ENCODE results near the gene ORM1. TPM values are rescaled to one million over a fixed set of nuclear protein-coding genes. Genes with fewer than 3 reads are reported as not detected.
A peak's percentile ranks its signal among the peaks of the same experiment; 100 is the strongest.

Gene ORM1
- polyA plus RNA-seq, 3 donors = 2.2 to 4.9 (median 2.8) TPM

DNA sequence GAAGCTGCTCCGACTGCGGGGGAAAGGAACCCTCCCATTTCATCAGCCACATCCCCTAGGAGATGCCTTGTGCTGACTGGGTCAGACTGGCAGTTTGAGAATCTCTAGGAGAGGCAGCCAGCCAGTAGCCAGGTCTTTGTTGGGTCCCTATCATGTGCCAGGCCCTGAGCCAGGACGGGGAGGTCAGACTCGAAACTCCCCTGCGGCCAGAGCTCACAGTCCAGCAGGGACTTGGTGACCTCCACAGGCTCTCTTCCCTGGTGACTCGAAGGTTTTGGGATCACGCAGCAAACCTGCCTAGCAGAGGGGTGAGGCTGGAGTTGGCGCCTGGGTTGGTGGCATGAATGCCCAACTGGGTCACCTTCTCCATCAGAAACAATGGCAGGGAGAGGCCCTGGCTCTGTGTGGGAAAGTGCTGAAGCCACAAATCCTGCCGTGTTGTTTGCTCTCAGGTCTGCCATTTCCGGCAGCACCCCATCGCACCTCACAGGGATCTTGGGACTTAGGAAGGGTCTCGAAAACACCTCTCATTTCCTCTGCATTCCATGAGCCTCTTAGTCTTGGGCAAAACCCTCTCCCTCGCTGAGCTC lies 14.4 kb upstream of the ORM1 start:
- Mint-ChIP-seq H3K27ac (no peak overlapping the region), H3K36me3 (no peaks in the 10 kb centered on the region), H3K4me1 (peaks cover 4% of the 10 kb centered on the region), H3K27me3 (ENCODE audit: low read depth in 3 of 3) (peaks cover 2 to 6% (median 3%) of the 10 kb centered on the region in 3 donors), H3K4me3 (no peak overlapping the region), H3K9me3 (no peaks in the 10 kb centered on the region)
- no peak overlapping the region for H3K4me2 ChIP-seq (replicated peaks; ENCODE audit: extremely low read depth, low read length, poor library complexity, severe bottlenecking)
- H3K9me3 ChIP-seq (replicated peaks in 1 of 2; ENCODE audit: control insufficient read depth in 1 of 2, insufficient read depth in 1 of 2, low read length in 2 of 2) = no peaks in the 10 kb centered on the region
- H4K20me1 ChIP-seq (ENCODE audit: insufficient read depth, low read length) = no peaks in the 10 kb centered on the region
- TF ChIP-seq, protein P1, sequence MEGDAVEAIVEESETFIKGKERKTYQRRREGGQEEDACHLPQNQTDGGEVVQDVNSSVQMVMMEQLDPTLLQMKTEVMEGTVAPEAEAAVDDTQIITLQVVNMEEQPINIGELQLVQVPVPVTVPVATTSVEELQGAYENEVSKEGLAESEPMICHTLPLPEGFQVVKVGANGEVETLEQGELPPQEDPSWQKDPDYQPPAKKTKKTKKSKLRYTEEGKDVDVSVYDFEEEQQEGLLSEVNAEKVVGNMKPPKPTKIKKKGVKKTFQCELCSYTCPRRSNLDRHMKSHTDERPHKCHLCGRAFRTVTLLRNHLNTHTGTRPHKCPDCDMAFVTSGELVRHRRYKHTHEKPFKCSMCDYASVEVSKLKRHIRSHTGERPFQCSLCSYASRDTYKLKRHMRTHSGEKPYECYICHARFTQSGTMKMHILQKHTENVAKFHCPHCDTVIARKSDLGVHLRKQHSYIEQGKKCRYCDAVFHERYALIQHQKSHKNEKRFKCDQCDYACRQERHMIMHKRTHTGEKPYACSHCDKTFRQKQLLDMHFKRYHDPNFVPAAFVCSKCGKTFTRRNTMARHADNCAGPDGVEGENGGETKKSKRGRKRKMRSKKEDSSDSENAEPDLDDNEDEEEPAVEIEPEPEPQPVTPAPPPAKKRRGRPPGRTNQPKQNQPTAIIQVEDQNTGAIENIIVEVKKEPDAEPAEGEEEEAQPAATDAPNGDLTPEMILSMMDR (IDR thresholded peaks at IDR 0.05) = no peak
- no peaks in the 10 kb centered on the region for H3K79me2 ChIP-seq (ENCODE audit: insufficient read depth, low read length)
- no peaks in the 10 kb centered on the region for H3K36me3 ChIP-seq (replicated peaks in 1 of 2; ENCODE audit: control insufficient read depth in 1 of 2, insufficient read depth in 2 of 2, low read length in 2 of 2)
- no peaks in the 10 kb centered on the region for H3K27me3 ChIP-seq (ENCODE audit: control insufficient read depth in 2 of 2, insufficient read depth in 2 of 2, low read length in 2 of 2)
- DNase-seq = peak in 1 of 3 donors; percentile 3
- WGBS (ENCODE audit: insufficient coverage) = 98% methylated on average over 8 of the region's 13 CpGs
- intact Hi-C loops (cut with micrococcal nuclease) = no loop called here
- H3K9ac ChIP-seq (ENCODE audit: insufficient read depth, low read length, poor library complexity, severe bottlenecking) = no peak overlapping the region
- H3K4me3 ChIP-seq (replicated peaks in 1 of 3; ENCODE audit: low read depth in 2 of 3, low read length in 3 of 3) = no peak overlapping the region
- no peak overlapping the region for H3K27ac ChIP-seq (ENCODE audit: low read depth in 1 of 2, low read length in 2 of 2)
- H2AFZ ChIP-seq (ENCODE audit: insufficient read depth, low read depth, low read length, poor library complexity, severe bottlenecking) = no peak overlapping the region
- no peaks in the 10 kb centered on the region for H3K4me1 ChIP-seq (ENCODE audit: control insufficient read depth in 1 of 2, insufficient read depth in 2 of 2, low read length in 2 of 2)

DNA sequence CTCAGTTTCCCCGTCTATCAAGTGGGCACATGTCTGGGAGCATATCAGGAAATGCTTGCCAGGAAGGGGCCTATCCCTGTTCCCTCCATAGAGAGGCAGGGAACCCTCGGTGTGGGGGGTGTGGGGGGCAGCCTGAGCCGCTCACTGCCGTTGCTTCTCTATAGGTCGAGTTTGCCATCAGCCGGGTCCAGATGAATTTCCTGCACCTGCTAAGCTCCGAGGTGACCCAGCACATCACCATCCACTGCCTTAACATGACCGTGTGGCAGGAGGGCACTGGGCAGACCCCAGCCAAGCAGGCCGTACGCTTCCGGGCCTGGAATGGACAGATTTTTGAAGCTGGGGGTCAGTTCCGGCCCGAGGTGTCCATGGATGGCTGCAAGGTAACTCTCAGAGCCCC lies 13.8 kb upstream of the ORM1 start:
- WGBS (ENCODE audit: insufficient coverage) = 90% methylated on average over 2 of the region's 13 CpGs
- Histone ChIP-seq H3K79me2 (ENCODE audit: insufficient read depth, low read length) (no peaks in the 10 kb centered on the region), H3K9me3 (replicated peaks in 1 of 2; ENCODE audit: control insufficient read depth in 1 of 2, insufficient read depth in 1 of 2, low read length in 2 of 2) (no peaks in the 10 kb centered on the region), H3K36me3 (replicated peaks in 1 of 2; ENCODE audit: control insufficient read depth in 1 of 2, insufficient read depth in 2 of 2, low read length in 2 of 2) (no peaks in the 10 kb centered on the region), H3K4me2 (replicated peaks; ENCODE audit: extremely low read depth, low read length, poor library complexity, severe bottlenecking) (no peak overlapping the region), H3K9ac (ENCODE audit: insufficient read depth, low read length, poor library complexity, severe bottlenecking) (no peak overlapping the region), H3K27ac (ENCODE audit: low read depth in 1 of 2, low read length in 2 of 2) (no peak overlapping the region), H4K20me1 (ENCODE audit: insufficient read depth, low read length) (no peaks in the 10 kb centered on the region), H2AFZ (ENCODE audit: insufficient read depth, low read depth, low read length, poor library complexity, severe bottlenecking) (no peak overlapping the region), H3K27me3 (ENCODE audit: control insufficient read depth in 2 of 2, insufficient read depth in 2 of 2, low read length in 2 of 2) (no peaks in the 10 kb centered on the region), H3K4me1 (ENCODE audit: control insufficient read depth in 1 of 2, insufficient read depth in 2 of 2, low read length in 2 of 2) (no peaks in the 10 kb centered on the region), H3K4me3 (replicated peaks in 1 of 3; ENCODE audit: low read depth in 2 of 3, low read length in 3 of 3) (no peak overlapping the region)
- Mint-ChIP-seq H3K4me1 (peaks cover 4% of the 10 kb centered on the region), H3K27me3 (ENCODE audit: low read depth in 3 of 3) (peaks cover 2 to 6% (median 3%) of the 10 kb centered on the region in 3 donors), H3K4me3 (no peak overlapping the region), H3K27ac (no peak overlapping the region), H3K36me3 (no peaks in the 10 kb centered on the region), H3K9me3 (peaks cover 0 to 2% (median 0%) of the 10 kb centered on the region in 7 donors)
- intact Hi-C loops (cut with micrococcal nuclease) = no loop called here
- DNase-seq = peak in 1 of 3 donors; percentile 1
- TF ChIP-seq, protein P1 (IDR thresholded peaks at IDR 0.05) = no peak
